Stimulated activated CD8-positive, alpha-beta memory T cell treated with anti-CD3 and anti-CD28 coated beads, Interleukin-4, amount 100 ng/mL, for 48 hours (primary cell): ENCODE results near the gene APBA3.

Source experiments
- DNase-seq: peaks from one replicate; pipeline ENCODE4 v3.0.0-alpha.2; 2020

The APBA3 gene

DNA sequence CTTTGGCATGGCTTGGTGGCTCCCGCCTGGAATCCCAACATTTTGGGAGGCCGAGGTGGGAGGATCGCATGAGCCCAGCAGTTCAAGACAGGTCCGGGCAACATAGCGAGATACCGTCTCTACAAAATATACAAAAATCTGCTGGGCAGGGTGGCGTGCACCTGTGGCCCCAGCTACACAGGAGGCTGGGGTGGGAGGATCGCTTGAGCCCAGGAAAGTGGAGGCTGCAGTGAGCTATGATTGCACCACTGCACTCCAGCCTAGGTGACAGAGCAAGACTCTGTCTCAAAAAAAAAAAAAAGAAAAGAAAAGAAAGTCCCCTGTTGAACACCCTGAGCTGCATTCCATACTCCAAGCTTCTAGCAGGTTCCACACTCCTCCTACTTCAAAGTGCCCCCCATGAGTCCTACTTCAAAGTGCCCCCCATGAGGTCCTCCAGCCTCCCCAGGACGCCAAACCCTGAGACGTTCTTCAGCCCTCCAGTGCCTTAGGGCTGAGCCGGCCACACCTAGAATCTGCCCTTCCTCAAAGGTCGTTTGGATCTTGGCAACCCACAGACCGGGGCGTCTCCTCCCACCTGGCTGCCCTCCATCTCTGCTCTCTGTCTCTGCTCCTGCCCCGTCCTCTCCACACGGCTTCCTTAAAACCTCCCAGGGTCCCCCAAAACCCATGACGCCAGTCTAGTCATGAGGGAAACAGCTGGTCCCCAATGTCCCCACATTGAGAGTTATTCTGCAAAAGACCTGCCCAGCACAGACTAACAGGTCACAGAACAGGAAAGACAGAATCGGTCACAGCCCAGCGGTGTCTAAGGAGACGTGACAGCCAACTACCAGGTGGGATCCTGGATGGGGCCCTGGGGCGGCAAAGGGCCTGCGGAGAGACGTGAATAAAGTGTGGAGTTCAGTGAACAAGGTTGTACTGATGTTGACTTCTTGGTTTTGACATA lies 48.6 kb downstream of the APBA3 start:
- no peak for DNase-seq

DNA sequence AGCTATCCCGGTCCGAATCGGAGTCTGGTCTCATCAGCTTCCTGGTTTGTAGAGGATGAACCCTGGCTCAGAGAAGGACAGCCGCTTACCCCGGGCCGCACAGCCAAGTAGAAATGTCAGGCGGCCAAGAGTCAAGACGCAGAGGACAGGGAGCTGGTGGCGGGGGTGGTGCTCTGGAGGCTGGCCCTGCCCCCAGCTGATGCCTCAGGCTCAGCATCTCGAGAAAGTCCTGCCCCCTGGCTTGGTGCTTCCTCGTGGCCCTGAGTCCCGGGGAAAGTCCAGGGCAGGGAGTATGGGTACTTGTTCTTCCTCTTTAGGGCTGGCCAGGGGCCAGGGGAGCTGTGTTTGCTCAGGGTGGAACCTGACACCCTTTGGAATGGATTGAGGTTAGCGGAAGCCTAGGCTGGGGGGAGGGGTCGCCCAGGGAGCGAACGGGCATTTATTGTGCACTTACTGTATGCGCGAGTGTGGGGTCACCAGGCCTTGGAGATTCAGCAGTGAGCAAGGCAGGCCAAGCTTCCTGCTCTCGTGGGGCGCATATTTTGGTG lies 51.2 kb downstream of the APBA3 start:
- no peak for DNase-seq

DNA sequence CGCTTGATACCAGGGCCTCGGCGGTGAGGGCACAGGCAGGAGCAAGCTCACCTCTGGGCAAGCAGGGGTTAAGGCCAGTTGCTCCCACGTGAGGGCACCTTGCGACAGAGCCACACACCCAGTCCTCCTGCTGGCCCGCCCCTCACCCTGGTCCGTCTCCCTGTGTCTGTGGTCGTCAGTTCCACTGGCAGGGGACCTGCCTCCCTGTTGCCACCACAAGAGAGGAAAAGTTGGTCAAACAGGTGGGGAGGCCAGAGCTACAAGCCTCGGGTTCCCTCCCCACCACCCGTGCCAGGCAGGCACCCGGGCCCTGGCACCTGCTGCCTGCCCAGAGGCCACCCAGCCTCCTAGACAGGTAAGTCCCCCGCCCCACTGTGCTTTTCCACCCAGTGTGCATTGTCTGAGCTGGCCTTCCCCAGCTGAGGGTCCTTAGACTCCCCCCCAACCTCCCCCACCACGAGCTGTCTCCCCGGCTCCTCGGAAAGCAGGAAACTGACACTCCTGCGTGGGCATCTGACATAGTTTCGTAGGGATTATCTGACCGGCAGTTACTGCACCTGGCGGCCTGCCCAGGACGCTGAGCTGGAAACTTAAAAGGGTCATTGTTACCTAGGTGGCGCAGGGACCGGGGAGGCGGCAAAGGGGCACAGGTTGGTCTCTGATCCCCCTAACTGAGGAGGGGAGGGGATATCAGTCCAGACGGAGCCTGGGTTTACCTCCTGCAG lies 53.1 kb downstream of the APBA3 start, which contains the start of gene TJP3:
Gene TJP3 (plus strand): TSS at position 178 of the 725 bp plus-strand sequence. CDS start 20,049 bp downstream, outside the sequence.
- DNase-seq: no peak

- DNase-seq: no peak
Measured at GRCh38 chr19:3707868-3708206, 53.7 kb downstream of the APBA3 start.

- no peak for DNase-seq
Measured at GRCh38 chr19:3701200-3701599, 60.3 kb downstream of the APBA3 start.
